ENCODE results near the gene CIP2A. TPM values are rescaled to one million over a fixed set of nuclear protein-coding genes. Genes with fewer than 3 reads are reported as not detected.

The CIP2A gene
- total RNA-seq, 4 donors from 2014 or later = 2.9 to 8.8 (median 8.1) TPM

DNA sequence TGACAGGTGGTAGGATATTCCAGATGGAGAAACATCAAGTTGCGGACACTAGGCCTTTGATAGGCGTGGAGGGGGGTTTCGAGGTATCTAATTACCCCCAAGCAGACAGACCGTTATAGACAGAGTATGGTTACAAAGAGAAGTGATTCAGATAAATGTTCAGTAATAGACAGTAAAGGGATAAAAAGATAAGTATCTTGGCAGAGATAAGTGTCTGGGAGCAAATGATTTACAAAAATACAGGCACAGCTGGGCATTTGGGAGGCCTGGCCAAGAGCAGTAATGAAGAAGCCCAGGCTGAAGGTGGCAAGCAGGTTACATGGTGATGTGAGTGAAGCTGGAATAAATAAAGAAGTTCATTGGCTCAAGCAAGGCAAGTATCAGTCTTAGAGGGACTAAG is 78.2 kb downstream of the CIP2A start:
- TF ChIP-seq, protein P1, sequence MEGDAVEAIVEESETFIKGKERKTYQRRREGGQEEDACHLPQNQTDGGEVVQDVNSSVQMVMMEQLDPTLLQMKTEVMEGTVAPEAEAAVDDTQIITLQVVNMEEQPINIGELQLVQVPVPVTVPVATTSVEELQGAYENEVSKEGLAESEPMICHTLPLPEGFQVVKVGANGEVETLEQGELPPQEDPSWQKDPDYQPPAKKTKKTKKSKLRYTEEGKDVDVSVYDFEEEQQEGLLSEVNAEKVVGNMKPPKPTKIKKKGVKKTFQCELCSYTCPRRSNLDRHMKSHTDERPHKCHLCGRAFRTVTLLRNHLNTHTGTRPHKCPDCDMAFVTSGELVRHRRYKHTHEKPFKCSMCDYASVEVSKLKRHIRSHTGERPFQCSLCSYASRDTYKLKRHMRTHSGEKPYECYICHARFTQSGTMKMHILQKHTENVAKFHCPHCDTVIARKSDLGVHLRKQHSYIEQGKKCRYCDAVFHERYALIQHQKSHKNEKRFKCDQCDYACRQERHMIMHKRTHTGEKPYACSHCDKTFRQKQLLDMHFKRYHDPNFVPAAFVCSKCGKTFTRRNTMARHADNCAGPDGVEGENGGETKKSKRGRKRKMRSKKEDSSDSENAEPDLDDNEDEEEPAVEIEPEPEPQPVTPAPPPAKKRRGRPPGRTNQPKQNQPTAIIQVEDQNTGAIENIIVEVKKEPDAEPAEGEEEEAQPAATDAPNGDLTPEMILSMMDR (IDR thresholded peaks at IDR 0.05; ENCODE audit: low read depth) = no peak

DNA sequence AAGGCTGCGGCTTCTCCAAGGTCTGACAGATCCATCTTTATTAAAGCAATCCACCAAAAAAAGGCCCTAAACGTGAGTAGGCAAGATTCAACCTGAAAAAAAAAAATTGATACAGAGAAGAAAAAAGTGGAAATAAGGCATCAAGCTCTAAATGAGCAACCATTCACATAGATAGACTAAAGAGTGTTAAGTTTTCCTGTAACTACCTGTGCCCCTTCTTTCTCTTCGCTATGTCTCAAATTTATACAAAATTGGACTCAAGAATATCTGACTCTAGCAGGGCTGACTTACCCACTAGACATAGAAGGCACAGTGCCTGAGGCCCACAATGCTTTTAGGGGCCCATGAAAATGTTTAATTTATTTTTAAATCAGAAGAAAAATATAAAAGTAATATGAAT is 78.7 kb downstream of the CIP2A start, which contains the start of gene MYH15:
TSS of gene MYH15 (minus strand) at position 101 of the 400 bp plus-strand sequence. CDS start at position 35, 66 bp downstream.
- TF ChIP-seq, protein P1 (IDR thresholded peaks at IDR 0.05; ENCODE audit: low read depth) = no peak

DNA sequence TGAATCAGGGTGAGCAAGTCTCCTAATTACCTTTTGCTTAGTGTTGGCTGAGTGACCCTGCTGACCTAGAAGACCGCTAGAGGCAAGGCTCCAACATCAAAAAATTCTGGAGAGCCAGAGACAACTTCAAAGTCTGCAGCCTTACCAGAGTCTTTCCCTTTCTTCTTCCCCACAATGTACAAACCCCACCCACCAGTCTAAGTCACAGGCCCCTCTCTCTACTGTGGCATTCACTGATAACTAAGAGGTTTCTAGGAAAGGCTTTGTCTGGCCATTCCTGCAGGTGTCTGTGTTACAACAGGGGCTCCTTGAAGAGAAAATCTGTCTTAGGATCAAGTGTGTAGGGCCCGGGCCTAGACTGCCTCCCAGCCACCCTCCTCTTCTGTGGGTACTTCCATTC is 79.4 kb downstream of the CIP2A start:
- TF ChIP-seq, protein P1 (IDR thresholded peaks at IDR 0.05; ENCODE audit: low read depth) = no peak

DNA sequence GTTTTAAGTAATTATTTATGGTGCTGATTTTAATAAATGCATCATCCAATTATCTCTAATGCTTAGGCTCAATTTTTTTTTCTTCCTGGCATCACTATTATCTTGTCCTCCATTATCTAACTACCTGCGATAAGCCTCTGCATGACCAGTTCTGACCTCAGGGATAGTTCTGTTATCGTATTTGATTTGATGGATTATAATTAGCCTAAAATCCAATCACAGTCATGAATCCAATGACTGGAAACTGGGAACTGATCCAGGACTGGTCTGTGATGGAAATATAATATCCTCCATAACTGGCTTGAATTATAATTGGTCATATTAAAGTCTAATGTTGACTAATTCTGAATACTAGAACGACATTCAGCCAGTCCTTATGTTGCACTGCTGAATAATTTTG is 80.0 kb downstream of the CIP2A start:
- TF ChIP-seq, protein P1 (IDR thresholded peaks at IDR 0.05; ENCODE audit: low read depth) = no peak

DNA sequence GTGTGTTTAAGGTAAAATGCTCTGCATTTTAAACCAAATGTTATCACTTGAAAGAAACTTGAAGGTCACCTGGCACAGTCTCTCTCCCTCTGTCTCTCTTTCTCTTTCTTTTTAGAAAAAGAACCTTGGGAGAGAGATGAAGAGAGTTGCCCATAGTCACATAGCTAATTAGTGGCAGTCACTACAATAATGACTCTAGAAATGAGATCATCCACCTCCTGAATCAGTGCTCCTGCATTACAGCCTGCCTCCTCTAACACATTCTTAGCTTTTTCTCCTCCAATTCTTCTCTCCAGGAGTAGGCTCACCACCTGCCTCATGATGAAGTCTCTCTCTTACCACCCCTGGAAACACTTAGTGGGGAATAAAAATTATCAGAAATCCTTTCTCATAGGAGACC is 81.3 kb downstream of the CIP2A start:
- TF ChIP-seq, protein P1 (IDR thresholded peaks at IDR 0.05; ENCODE audit: low read depth) = no peak

DNA sequence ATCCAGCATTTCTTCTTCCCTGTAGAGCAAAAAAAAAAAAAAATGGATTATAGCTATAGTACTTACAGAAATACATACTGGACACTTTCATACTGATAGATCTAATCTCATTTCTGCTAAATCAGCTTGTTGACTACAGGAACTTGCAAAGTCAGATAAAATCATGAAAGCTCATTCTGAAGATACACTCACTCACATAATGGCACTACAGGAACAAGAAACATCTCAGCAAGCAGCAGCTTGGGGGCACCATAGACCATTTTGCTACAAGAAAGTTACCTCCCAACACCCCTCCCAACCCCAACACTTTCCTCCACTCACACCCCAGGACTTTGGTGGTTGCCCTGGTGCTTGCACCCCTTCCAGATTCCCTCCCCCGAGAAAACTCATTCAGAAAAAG is 83.4 kb downstream of the CIP2A start:
- TF ChIP-seq, protein P1 (IDR thresholded peaks at IDR 0.05; ENCODE audit: low read depth) = no peak

DNA sequence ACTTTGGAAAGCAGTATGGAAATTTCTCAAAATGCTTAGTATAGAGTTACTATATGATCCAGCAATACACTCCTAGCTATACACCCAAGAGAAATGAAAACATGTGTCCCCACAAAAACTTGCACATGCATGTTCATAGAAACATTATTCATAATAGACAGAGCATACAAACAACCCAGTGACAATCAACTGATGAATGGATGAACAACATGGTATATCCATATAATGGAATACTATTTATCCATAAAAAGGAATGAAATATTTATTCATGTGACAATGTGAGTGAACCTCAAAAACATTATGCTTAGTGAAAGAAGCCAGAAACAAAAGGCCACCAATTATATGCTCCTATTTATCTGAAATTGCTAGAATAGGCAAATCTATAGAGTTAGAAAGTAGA is 85.5 kb downstream of the CIP2A start:
- TF ChIP-seq, protein P1 (IDR thresholded peaks at IDR 0.05; ENCODE audit: low read depth) = no peak

Data from subcutaneous adipose tissue (tissue), 4 donors.